Right lobe of liver (tissue), 6 donors: ENCODE data around the gene MTF1. TPM values are rescaled to one million over a fixed set of nuclear protein-coding genes. Genes with fewer than 3 reads are reported as not detected.
A peak's percentile ranks its signal among the peaks of the same experiment; 100 is the strongest.

ENCODE experiments used
- ATAC-seq, 4 donors: fragments of 200-7000 bp; cut with Tn5 transposase; one replicate each; pipeline ENCODE4 v1.9.1; 2020; ENCODE audit warnings: mild to moderate bottlenecking in 4 of 4, moderate library complexity in 4 of 4
- DNase-seq, 3 donors: peaks; one replicate each; pipeline ENCODE4 v3.0.0-alpha.2; 2020
- H3K27ac ChIP-seq, 3 donors: fragments of 200-600 bp; one replicate each; pipeline ENCODE4 v1.8.0; 2022
- H3K27me3 ChIP-seq, 2 donors: fragments of 200-600 bp; one replicate each; pipeline ENCODE4 v1.8.0; 2022
- H3K36me3 ChIP-seq, 4 donors: fragments of 200-600 bp; sonication (generic) in 1 of 4; one replicate each; pipeline versions ENCODE4 v1.5.1 to v1.8.0; 2017 to 2022; ENCODE audit warnings: control low read depth in 1 of 4
- H3K4me1 ChIP-seq, 4 donors: fragments of 200-600 bp; sonication (generic) in 1 of 4; one replicate each; pipeline versions ENCODE4 v1.5.1 to v1.8.0; 2017 to 2022; ENCODE audit warnings: control low read depth in 1 of 4
- H3K4me3 ChIP-seq, 3 donors: fragments of 200-600 bp; one replicate each; pipeline ENCODE4 v1.8.0; 2022
- H3K9me3 ChIP-seq, 4 donors: fragments of 200-600 bp; sonication (generic) in 1 of 4; one replicate each; pipeline versions ENCODE4 v1.5.1 to v1.8.0; 2017 to 2022; ENCODE audit warnings: control low read depth in 1 of 4
- POLR2A ChIP-seq: fragments of 450-650 bp; IDR thresholded peaks from one replicate; pipeline ENCODE4 v1.6.1; 2017; ENCODE audit warnings: antibody characterized with exemption, mild to moderate bottlenecking
- WGBS: methylation state at CpG from one replicate; pipeline ENCODE4 v1.1.6; 2018; ENCODE audit warnings: low coverage, low lambda C conversion rate; ENCODE audit not compliant: insufficient coverage; ENCODE audit errors: missing lambda C conversion rate; 5-methylcytosine and 5-hydroxymethylcytosine counted together
- intact Hi-C, 2 donors: fragments of 100-400 bp; cut with DNase I; formaldehyde crosslinking; loops; one replicate each; pipeline versions ENCODE4 v1.11.2 to v1.14.1; 2022
- total RNA-seq, 6 experiments: library from RNA; depleted of rRNA in 2 of 6; stranded (reverse); fragments of >200 nt in 2 of 6; fragmentation: NEBNext Ultra II Directional in 3 of 6; extraction: Animal tissue kit (Norgen Biotek cat#: 25700) in 3 of 6; gene quantifications; one replicate each; pipeline versions ENCODE4 v1.1.0 to v1.2.4, GENCODE V29; 2016 to 2023
- TF ChIP-seq, protein P1 (sequence below), 4 donors: fragments of 200-600 bp in 3 of 4; fragments of 450-650 bp in 1 of 4; IDR thresholded peaks; one replicate each; pipeline versions ENCODE4 v1.5.1 to v1.8.0; 2016 to 2022; ENCODE audit warnings: antibody characterized with exemption in 4 of 4, mild to moderate bottlenecking in 2 of 4
- donor health status: DM: no; HTN: yes; CAD: no.
- donor health status: DM: no; HTN: no; CAD: no.
- donor health status: DM: no; HTN: no; CAD: no.
- donor health status: DM: no; HTN: yes; CAD: no.
- donor health status: DM: no; HTN: yes; CAD: no.

The MTF1 gene
- total RNA-seq, 6 experiments from 2014 or later, result 3.5 to 10.3 (median 6.1) TPM

DNA sequence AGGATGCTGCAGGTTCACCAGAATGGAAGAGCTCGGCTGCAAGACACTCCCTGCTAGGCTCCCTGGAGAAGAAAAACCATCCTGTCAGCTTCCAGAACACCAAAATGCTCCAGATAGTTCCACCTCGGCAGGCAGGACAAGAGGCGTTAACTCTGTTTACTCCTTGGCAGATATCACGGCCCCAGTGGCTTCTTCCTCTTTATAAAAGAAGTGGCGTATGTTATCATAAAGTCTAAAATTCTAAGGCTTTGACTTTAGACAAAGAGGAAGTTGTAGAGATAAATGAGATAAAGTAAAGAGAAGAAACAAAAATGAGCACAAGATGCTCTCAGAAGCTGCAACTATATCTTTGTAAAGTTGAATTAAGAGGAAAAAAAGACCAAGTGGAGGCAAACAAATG is 24.3 kb upstream of the MTF1 start:
- Histone ChIP-seq H3K4me3 (no peak overlapping the region), H3K9me3 (no peaks in the 10 kb centered on the region), H3K27me3 (no peaks in the 10 kb centered on the region), H3K4me1 (peaks cover 0 to 9% (median 0%) of the 10 kb centered on the region in 4 donors), H3K27ac (no peak overlapping the region), H3K36me3 (peaks cover 5 to 93% (median 38%) of the 10 kb centered on the region in 4 donors)
- ATAC-seq (no peak), DNase-seq (no peak)
- no peak for TF ChIP-seq POLR2A
- TF ChIP-seq, protein P1, sequence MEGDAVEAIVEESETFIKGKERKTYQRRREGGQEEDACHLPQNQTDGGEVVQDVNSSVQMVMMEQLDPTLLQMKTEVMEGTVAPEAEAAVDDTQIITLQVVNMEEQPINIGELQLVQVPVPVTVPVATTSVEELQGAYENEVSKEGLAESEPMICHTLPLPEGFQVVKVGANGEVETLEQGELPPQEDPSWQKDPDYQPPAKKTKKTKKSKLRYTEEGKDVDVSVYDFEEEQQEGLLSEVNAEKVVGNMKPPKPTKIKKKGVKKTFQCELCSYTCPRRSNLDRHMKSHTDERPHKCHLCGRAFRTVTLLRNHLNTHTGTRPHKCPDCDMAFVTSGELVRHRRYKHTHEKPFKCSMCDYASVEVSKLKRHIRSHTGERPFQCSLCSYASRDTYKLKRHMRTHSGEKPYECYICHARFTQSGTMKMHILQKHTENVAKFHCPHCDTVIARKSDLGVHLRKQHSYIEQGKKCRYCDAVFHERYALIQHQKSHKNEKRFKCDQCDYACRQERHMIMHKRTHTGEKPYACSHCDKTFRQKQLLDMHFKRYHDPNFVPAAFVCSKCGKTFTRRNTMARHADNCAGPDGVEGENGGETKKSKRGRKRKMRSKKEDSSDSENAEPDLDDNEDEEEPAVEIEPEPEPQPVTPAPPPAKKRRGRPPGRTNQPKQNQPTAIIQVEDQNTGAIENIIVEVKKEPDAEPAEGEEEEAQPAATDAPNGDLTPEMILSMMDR (IDR thresholded peaks at IDR 0.05), result no peak
- intact Hi-C loops, result no loop called here
- WGBS, result 56% methylated on average over 5 of the region's 5 CpGs

DNA sequence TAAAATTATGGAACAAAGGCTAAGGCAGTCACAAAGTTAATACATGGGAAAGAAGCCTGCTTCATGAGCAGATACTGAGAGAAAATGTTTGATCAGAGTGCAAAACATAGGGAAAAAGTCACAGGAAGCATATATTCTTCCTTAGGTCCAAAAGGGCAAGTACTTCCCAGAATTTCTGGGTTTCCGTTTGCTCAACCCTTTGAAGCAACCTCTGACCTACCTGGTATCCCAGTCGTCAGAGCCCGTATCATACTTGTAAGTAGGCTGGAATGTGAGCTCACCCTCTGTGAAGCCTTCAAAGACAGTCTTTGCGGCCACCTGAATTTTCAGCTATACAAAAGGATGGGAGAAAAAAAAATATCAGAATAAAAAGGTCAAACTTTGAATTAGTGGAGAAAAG is 20.5 kb upstream of the MTF1 start:
- DNase-seq (no peak), ATAC-seq (peak in 3 of 4 donors; percentile 25 to 47 (median 30))
- H3K27ac ChIP-seq, result no peak overlapping the region
- no peaks in the 10 kb centered on the region for H3K27me3 ChIP-seq
- TF ChIP-seq, protein P1 (IDR thresholded peaks at IDR 0.05), result no peak
- TF ChIP-seq POLR2A, result no peak
- intact Hi-C loops, result no loop called here
- H3K9me3 ChIP-seq, result no peaks in the 10 kb centered on the region
- WGBS, result 57% methylated on average over 3 of the region's 4 CpGs
- H3K4me1 ChIP-seq, result peaks cover 0 to 9% (median 0%) of the 10 kb centered on the region in 4 donors
- peaks cover 0 to 87% (median 30%) of the 10 kb centered on the region in 4 donors for H3K36me3 ChIP-seq
- no peak overlapping the region for H3K4me3 ChIP-seq

DNA sequence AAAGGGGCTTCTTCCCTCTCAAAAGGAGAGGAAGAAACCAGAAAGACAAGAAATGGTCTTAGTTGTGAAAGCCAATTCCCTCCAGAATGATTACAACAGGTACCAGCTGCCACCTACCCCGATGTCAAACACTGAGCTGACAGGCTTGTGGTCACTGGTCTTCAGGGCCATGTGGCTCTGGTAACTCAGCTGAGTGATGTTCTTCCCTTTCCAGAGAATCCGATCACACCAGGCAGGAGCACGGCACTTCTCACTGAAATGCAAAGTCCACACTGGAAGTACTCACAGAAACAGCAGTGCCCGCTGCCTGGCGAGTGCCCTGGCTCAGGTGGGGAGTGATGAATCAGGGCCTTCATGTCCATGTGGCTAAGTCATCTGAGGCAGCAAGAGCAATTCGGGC is 18.7 kb upstream of the MTF1 start:
- Histone ChIP-seq H3K4me1 (peaks cover 0 to 9% (median 0%) of the 10 kb centered on the region in 4 donors), H3K27ac (no peak overlapping the region), H3K36me3 (peaks cover 0 to 87% (median 34%) of the 10 kb centered on the region in 4 donors), H3K9me3 (no peaks in the 10 kb centered on the region), H3K4me3 (no peak overlapping the region), H3K27me3 (no peaks in the 10 kb centered on the region)
- DNase-seq, result peak in 1 of 3 donors; percentile 35
- 20% methylated on average over 2 of the region's 6 CpGs for WGBS
- ATAC-seq, result peak; percentile 11 to 76 (median 36)
- TF ChIP-seq, protein P1 (IDR thresholded peaks at IDR 0.05), result no peak
- TF ChIP-seq POLR2A, result no peak
- intact Hi-C loops, result no loop called here

DNA sequence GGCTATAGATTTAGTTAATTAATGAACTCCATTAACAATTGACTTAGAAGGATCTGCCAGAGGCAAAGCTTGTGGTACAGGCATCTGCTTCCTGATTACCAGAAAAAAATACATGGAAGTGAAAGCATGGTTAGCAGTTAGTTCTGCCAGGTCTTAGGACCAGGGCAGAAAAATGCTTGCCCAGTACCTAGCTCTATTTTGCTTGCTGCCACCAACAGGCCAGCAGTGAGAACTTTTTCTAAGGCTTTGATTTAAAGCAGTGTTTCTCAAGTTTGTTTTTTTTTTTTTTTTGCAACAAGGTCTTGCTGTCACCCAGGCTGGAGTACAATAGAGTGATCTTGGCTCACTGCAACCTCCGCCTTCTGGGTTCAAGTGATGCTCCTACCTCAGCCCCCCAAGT is 16.4 kb upstream of the MTF1 start:
- Histone ChIP-seq H3K27ac (no peak overlapping the region), H3K27me3 (no peaks in the 10 kb centered on the region), H3K4me1 (peaks cover 0 to 9% (median 0%) of the 10 kb centered on the region in 4 donors), H3K36me3 (peaks cover 0 to 75% (median 29%) of the 10 kb centered on the region in 4 donors), H3K9me3 (no peaks in the 10 kb centered on the region), H3K4me3 (no peak overlapping the region)
- intact Hi-C loops, result no loop called here
- DNase-seq (no peak), ATAC-seq (no peak)
- 86% methylated on average over 1 of the region's 1 CpG for WGBS
- TF ChIP-seq POLR2A, result no peak
- TF ChIP-seq, protein P1 (IDR thresholded peaks at IDR 0.05), result no peak
